GM15510 (cell line): Measurements from ENCODE around the gene ELF3.

Source experiments
- POLR2A ChIP-seq: IDR thresholded peaks from 3 replicates; pipeline ENCODE4 v1.6.1; 2011; ENCODE audit warnings: borderline replicate concordance; ENCODE audit not compliant: insufficient read length; ENCODE audit errors: extremely low read depth

ELF3 gene

GRCh38 chr1:201999625-202000238 lies 10.7 kb upstream of the ELF3 start:
- TF ChIP-seq POLR2A = no peak

- no peak for TF ChIP-seq POLR2A
These were observed 7.9 kb upstream of the ELF3 start for GRCh38 chr1:202002507-202002906.

GRCh38 chr1:202004711-202005110 lies 5.7 kb upstream of the ELF3 start:
- no peak for TF ChIP-seq POLR2A

GRCh38 chr1:202005958-202006357 lies 4.4 kb upstream of the ELF3 start:
- no peak for TF ChIP-seq POLR2A

GRCh38 chr1:202007304-202007703 lies 3.1 kb upstream of the ELF3 start:
- no peak for TF ChIP-seq POLR2A

GRCh38 chr1:202007805-202008489 lies 2.4 kb upstream of the ELF3 start:
- TF ChIP-seq POLR2A = no peak

- no peak for TF ChIP-seq POLR2A
These were observed 834 bp upstream of the ELF3 start for GRCh38 chr1:202009326-202010179.

GRCh38 chr1:202011994-202012393 lies 1.6 kb downstream of the ELF3 start:
- TF ChIP-seq POLR2A = no peak

GRCh38 chr1:202012544-202013478 lies 2.4 kb downstream of the ELF3 start:
- no peak for TF ChIP-seq POLR2A

GRCh38 chr1:202013603-202014002 lies 3.2 kb downstream of the ELF3 start:
- no peak for TF ChIP-seq POLR2A

GRCh38 chr1:202014060-202014459 lies 3.7 kb downstream of the ELF3 start:
- TF ChIP-seq POLR2A = no peak

- TF ChIP-seq POLR2A = no peak
These were observed 4.7 kb downstream of the ELF3 start for GRCh38 chr1:202014915-202015661.

- TF ChIP-seq POLR2A = no peak
These were observed 5.2 kb downstream of the ELF3 start for GRCh38 chr1:202015662-202015937.
